Upper lobe of left lung (tissue), 6 donors: ENCODE results near the gene INSR. TPM values are rescaled to one million over a fixed set of nuclear protein-coding genes. Genes with fewer than 3 reads are reported as not detected.

Experiments
- ATAC-seq, 2 donors: fragments of 200-7000 bp; cut with Tn5 transposase; one replicate each; pipeline ENCODE4 v1.9.1; 2022; ENCODE audit warnings: mild to moderate bottlenecking in 2 of 2, moderate library complexity in 2 of 2; ENCODE audit not compliant: low FRiP score in 2 of 2
- DNase-seq, 2 donors: peaks; one replicate each; pipeline ENCODE4 v3.0.0-alpha.2; 2019 to 2020
- H3K27ac ChIP-seq, 4 donors: fragments of 200-600 bp; sonication (generic); one replicate each; pipeline ENCODE4 v1.5.1; 2016 to 2019
- H3K27me3 ChIP-seq, 4 donors: fragments of 200-600 bp; sonication (generic); one replicate each; pipeline ENCODE4 v1.5.1; 2017 to 2019
- H3K36me3 ChIP-seq, 4 donors: fragments of 200-600 bp; sonication (generic); one replicate each; pipeline ENCODE4 v1.5.1; 2016 to 2019
- H3K4me1 ChIP-seq, 4 donors: fragments of 200-600 bp; sonication (generic); one replicate each; pipeline ENCODE4 v1.5.1; 2018 to 2019
- H3K4me3 ChIP-seq, 4 donors: fragments of 200-600 bp; sonication (generic); one replicate each; pipeline ENCODE4 v1.5.1; 2017 to 2019; ENCODE audit warnings: mild to moderate bottlenecking in 2 of 4, moderate library complexity in 1 of 4
- H3K9me3 ChIP-seq, 4 donors: fragments of 200-600 bp; sonication (generic); one replicate each; pipeline ENCODE4 v1.5.1; 2018 to 2019
- CTCF ChIP-seq, 6 experiments: fragments of 450-650 bp in 4 of 6; fragments of 200-600 bp in 2 of 6; sonication (generic) in 2 of 6; IDR thresholded peaks; one replicate each; pipeline ENCODE4 v1.5.1; 2016 to 2019; ENCODE audit warnings: antibody characterized with exemption in 6 of 6
- EP300 ChIP-seq, 4 donors: sonication (generic); formaldehyde crosslinking; IDR thresholded peaks; one replicate each; pipeline ENCODE4 v1.5.1; 2017; ENCODE audit warnings: antibody characterized with exemption in 4 of 4, control low read depth in 2 of 4
- POLR2A ChIP-seq, 4 donors: fragments of 450-650 bp; IDR thresholded peaks; one replicate each; pipeline ENCODE4 v1.5.1; 2016 to 2017; ENCODE audit warnings: antibody characterized with exemption in 4 of 4, mild to moderate bottlenecking in 2 of 4
- POLR2AphosphoS5 ChIP-seq, 2 donors: sonication (generic); formaldehyde crosslinking; IDR thresholded peaks; one replicate each; pipeline ENCODE4 v1.5.1; 2017; ENCODE audit warnings: antibody characterized with exemption in 2 of 2
- WGBS, 2 donors: methylation state at CpG; one replicate each; pipeline ENCODE4 v1.1.5; 2017 to 2018; 5-methylcytosine and 5-hydroxymethylcytosine counted together
- total RNA-seq, 6 donors: library from RNA; depleted of rRNA in 4 of 6; stranded (reverse); fragments of >200 nt in 4 of 6; gene quantifications; one replicate each; pipeline versions ENCODE4 v1.1.0 to v1.2.1, GENCODE V29; 2016 to 2021
- donor health status: DM: no; HTN: no; CAD: no; lungs with moderate emphysema.
- donor health status: DM: no; HTN: yes; CAD: no; lungs with severe emphysema.

INSR gene
- total RNA-seq, 6 donors from 2014 or later, result 32.4 to 142 (median 49.9) TPM

- Histone ChIP-seq H3K4me1 (peaks cover 0 to 25% (median 14%) of the 10 kb centered on the region in 4 donors), H3K4me3 (no peak overlapping the region), H3K27ac (no peak overlapping the region), H3K9me3 (no peaks in the 10 kb centered on the region), H3K36me3 (peaks cover 0 to 11% (median 6%) of the 10 kb centered on the region in 4 donors), H3K27me3 (no peaks in the 10 kb centered on the region)
- WGBS, 2 donors, result 83 to 97% methylated on average over 6 of the region's 6 CpGs
- DNase-seq, result no peak
- no peak for ATAC-seq
- TF ChIP-seq POLR2AphosphoS5 (IDR thresholded peaks at IDR 0.05), result no peak
- no peak for TF ChIP-seq EP300 (IDR thresholded peaks at IDR 0.05)
- no peak for TF ChIP-seq POLR2A (IDR thresholded peaks at IDR 0.05)
- TF ChIP-seq CTCF (IDR thresholded peaks at IDR 0.05), result no peak
These were observed 31.7 kb downstream of the INSR start for GRCh38 chr19:7262470-7262869.

GRCh38 chr19:7260161-7260560 is 34.1 kb downstream of the INSR start:
- Histone ChIP-seq H3K4me3 (no peak overlapping the region), H3K9me3 (no peaks in the 10 kb centered on the region), H3K4me1 (peaks cover 0 to 13% (median 5%) of the 10 kb centered on the region in 4 donors), H3K27ac (no peak overlapping the region), H3K36me3 (no peaks in the 10 kb centered on the region), H3K27me3 (no peaks in the 10 kb centered on the region)
- DNase-seq, result no peak
- no peak for TF ChIP-seq POLR2A (IDR thresholded peaks at IDR 0.05)
- TF ChIP-seq EP300 (IDR thresholded peaks at IDR 0.05), result no peak
- no peak for TF ChIP-seq CTCF (IDR thresholded peaks at IDR 0.05)
- TF ChIP-seq POLR2AphosphoS5 (IDR thresholded peaks at IDR 0.05), result no peak
- WGBS, 2 donors, result 92 to 93% methylated on average over 6 to 7 of the region's 7 CpGs
- ATAC-seq, result no peak

- Histone ChIP-seq H3K4me3 (no peak overlapping the region), H3K27me3 (no peaks in the 10 kb centered on the region), H3K27ac (no peak overlapping the region), H3K4me1 (peaks cover 0 to 8% (median 5%) of the 10 kb centered on the region in 4 donors), H3K9me3 (no peaks in the 10 kb centered on the region), H3K36me3 (no peaks in the 10 kb centered on the region)
- 86 to 94% methylated on average over 6 of the region's 6 CpGs for WGBS, 2 donors
- no peak for TF ChIP-seq POLR2A (IDR thresholded peaks at IDR 0.05)
- TF ChIP-seq EP300 (IDR thresholded peaks at IDR 0.05), result no peak
- TF ChIP-seq CTCF (IDR thresholded peaks at IDR 0.05), result no peak
- no peak for TF ChIP-seq POLR2AphosphoS5 (IDR thresholded peaks at IDR 0.05)
- ATAC-seq (no peak), DNase-seq (peak in 1 of 2 donors; percentile 54)
These were observed 35.3 kb downstream of the INSR start for GRCh38 chr19:7258840-7259395.

GRCh38 chr19:7258041-7258839 is 36.0 kb downstream of the INSR start:
- DNase-seq (no peak), ATAC-seq (no peak)
- Histone ChIP-seq H3K9me3 (no peaks in the 10 kb centered on the region), H3K4me1 (peaks cover 0 to 8% (median 5%) of the 10 kb centered on the region in 4 donors), H3K27ac (no peak overlapping the region), H3K36me3 (no peaks in the 10 kb centered on the region), H3K27me3 (no peaks in the 10 kb centered on the region), H3K4me3 (no peak overlapping the region)
- WGBS, 2 donors, result 91 to 94% methylated on average over 10 of the region's 10 CpGs
- no peak for TF ChIP-seq CTCF (IDR thresholded peaks at IDR 0.05)
- no peak for TF ChIP-seq POLR2AphosphoS5 (IDR thresholded peaks at IDR 0.05)
- no peak for TF ChIP-seq POLR2A (IDR thresholded peaks at IDR 0.05)
- TF ChIP-seq EP300 (IDR thresholded peaks at IDR 0.05), result no peak
